Measurements from ENCODE around the gene GET3.
"Not testable (repeated sequence)": the region's sequence is repeated elsewhere in the genome, so short reads cannot be mapped to it uniquely, and the experiment has no call there.

Gene GET3

DNA sequence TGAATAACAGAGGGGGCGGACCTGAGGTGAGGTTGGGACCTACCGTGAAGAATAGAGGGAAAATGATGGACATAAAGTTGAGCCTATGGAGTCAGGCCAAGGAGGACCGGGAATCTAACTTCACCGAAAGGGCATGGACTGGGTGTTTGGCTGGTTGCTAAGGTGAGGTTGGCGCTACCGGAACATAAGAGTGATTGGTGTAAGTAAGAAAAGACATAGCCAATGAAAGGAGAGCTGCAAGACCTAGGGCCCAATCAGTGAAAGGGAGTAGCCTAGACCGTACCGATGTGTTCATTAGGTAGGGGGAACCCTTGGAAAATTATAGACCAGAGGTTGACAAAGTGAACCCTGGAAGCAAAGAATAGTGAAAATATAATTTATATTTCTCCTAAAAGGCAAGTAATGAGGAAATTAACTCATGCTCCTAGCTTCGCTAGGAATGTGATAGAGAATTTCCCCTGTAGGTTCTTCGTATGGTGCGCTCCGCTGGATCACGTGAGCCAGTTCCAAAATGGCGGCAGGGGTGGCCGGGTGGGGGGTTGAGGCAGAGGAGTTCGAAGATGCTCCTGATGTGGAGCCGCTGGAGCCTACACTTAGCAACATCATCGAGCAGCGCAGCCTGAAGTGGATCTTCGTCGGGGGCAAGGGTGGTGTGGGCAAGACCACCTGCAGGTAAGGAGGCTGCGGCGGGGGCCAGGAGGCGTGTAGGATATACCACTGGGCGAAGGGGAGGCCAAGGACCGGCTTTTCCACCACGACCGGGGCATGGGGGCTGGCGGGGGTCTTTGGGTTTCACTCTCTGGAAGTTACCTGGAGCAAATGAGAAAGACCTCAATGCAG lies at the start of gene GET3:
Gene GET3 (plus strand): TSS at position 503 of the 840 bp plus-strand sequence. CDS start 9 bp downstream, at position 512.
- DNase-seq, result peak; percentile 98

DNA sequence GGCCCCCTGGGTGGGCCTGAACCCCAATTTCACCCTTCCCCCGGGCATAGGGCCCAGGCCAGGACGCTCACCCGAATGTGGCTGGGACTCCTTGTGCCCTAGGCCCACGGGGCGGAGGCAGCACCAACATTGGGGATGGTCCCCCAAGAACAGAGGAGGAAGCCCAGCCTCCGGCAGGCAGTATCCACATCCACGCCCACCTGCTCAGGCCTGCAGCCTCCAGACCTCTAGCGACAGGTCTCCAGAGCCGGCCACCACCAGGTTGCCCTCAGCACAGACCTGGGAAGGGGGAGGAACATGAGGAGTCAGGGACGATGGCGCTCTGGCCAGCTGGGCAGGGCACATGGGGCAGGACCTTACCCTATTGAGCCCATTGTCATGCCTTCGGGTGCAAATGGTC lies 48.3 kb upstream of the GET3 start:
- no peak for DNase-seq

DNA sequence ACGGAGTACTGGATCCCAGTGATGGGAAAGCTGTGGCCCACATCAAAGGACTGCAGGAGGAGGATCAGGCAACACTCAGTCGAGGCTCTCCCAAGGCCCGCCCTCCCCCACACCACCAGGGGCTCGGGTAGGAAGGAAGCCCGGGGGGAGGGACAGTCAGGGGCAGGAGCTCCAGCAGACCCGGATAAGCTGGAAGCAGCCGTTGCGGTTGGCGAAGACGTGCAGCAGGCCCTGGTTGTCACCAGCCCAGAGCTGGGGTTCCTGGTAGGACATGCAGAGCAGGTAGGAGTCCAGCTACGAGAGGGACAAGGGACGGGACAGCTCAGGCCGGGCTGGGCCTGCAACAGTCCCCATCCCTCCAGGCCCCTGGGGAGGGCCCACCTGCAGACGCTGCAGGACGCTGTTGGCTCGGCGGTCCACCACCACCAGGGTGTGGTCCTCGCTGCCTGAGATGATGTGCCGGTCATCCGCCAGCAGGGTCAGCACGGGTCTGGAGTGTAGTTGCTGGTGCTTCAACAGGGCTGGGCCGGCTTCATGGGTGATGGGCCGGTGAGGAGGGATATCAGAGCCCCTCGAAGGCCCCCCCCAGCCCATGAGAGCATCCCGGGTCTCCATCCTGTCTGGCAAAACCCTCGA lies 47.6 kb upstream of the GET3 start:
- DNase-seq, result no peak

GRCh38 chr19:12692960-12693359 lies 44.3 kb upstream of the GET3 start:
- DNase-seq, result no peak

DNA sequence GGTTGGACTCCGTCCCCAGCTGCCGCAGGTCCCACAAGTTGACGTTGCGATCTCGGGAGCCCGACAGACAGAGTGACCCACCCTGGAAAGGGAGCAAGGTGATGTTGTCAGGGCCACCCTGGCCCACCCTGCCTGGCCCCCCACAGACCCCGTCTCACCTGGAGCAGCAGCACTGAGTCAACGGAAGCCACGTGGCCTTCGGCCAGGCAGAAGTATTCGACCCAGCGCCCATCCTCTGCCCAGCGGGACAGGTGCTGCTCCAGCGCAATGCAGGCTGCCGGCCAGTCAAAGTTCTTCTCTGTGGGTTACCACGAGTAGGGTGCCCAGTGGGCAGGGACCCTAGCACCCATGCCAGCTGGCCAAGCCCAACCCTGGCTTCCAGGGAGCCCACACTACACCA lies 42.7 kb upstream of the GET3 start:
- no peak for DNase-seq

DNA sequence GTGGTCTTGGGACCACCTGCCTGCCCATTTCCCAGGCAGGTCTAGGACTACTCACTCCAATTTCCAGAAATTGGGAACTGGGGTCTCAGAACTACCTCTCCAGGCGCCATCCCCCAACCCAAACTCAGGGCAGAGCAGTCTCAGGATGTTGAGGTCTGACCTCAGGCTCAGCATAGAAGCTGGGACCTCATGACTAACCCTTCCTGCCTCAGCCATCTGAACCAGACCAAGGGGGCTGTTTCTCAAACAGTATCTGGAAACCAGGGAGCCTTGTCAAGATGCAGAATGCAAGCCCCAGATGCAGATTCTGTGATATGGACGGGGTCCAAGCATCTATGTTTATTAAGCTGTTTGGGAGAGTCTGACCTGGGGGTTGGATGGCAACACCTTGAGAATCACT lies 42.2 kb upstream of the GET3 start:
- no peak for DNase-seq

GRCh38 chr19:12695514-12695913 lies 41.8 kb upstream of the GET3 start:
- DNase-seq, result no peak

- DNase-seq, result no peak
Measured at GRCh38 chr19:12695997-12696365, 41.3 kb upstream of the GET3 start.

DNA sequence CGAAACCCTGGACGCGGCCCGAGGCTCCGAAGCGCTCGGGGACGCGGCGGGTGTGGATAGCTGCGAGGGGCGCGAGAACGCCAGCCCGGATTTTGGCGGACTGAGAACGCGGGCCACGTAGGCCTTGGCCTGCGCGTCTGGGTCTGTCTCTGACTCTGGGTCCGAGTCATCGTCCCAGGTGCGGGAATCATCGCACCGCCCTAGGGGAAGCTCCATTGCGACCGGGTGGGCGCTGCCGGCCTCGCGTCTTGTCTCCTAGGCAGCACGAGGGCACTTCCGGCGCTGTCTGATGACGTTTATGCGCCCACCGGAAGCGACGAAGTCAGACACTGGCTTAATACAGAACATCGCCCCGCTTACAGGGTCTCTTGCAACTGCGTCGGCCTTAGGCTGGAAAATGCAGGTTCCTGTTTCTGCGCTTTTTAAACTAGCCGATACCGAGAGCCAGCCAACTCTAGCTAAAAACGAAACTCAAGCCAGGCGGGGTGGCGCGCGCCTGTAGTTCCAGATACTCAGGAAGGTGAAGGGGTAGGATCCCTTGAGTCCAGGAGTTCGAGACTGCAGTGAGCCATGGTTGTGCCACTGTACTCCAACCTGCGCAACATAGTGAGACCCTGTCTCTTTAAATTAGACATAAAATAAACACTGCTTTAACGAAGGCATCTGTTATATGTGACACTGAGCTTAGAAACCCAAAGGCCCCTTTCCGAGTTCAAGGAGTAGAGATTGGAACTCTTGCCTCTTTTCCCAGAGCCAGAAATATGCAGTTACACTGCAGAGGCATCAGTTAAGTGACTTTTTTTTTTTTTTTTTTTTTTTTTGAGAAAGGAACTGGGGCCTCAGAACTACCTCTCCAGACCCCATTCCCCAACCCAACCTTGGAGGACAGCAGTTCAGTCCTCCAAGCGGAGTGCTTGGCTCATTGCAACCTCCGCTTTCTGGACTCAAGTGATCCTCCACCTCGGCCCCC lies 40.6 kb upstream of the GET3 start, which contains the start of gene FBXW9:
Gene FBXW9 (minus strand): TSS at position 266 of the 970 bp plus-strand sequence. CDS start 50 bp downstream, at position 216.
- DNase-seq, result peak; percentile 71

DNA sequence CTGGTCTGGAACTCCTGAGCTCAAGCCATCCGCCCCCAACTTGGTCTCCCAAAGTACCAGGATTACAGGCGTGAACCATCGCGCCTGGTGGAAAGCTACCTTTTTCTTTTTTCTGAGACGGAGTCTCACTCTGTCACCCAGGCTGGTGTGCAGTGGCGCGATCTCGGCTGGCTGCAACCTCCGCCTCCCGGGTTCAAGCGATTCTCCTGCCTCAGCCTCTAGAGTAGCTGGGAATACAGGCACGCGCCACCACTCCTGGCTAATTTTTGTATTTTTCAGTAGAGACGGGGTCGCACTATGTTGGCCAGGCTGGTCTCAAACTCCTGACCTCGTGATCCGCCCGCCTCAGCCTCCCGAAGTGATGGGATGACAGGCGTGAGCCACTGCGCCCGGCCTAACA lies 39.9 kb upstream of the GET3 start:
- not testable (repeated sequence) for DNase-seq

- no peak for DNase-seq
Measured at GRCh38 chr19:12698138-12698537, 39.2 kb upstream of the GET3 start.

- no peak for DNase-seq
Measured at GRCh38 chr19:12701596-12702282, 35.6 kb upstream of the GET3 start.

DNA sequence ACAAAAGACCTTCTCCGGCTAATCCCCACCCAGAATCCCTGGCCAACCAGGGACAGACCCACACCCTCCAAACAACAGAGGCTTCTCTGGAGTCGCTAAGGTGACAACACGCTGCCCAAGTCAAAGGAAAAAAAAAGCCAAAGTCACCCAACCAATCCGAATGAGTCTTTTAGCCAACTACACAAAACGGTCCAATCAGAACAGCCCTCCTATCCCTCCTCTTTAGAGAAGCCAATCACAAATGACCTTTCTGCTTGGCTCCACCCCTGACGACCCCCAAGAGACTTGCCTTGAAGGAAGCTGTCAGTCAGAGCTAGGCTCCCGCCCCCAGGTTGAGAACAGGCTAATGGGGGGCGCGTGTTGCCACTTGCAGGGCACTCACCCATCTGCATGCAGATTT lies 34.3 kb upstream of the GET3 start:
- no peak for DNase-seq

DNA sequence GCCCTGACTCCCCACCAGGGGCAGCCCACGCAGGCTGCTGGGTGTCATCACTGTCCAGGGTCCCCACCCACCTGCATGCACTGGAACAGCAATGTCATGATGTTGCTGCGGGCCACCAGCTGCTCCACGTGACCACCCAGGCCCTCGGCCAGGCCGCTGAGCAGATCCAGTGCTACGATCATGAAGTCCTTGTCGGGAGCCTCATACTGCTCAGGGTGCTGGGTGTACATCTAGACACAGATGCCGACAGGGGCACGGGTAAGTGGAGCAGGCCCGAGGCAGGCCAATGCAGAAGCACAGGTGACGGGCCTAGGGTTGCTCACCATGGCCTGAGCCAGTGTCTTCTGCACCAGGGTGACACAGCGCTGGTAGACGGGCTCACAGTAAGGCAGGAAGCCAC lies 32.1 kb upstream of the GET3 start:
- no peak for DNase-seq

GRCh38 chr19:12705654-12706331 lies 31.5 kb upstream of the GET3 start:
- DNase-seq, result no peak

DNA sequence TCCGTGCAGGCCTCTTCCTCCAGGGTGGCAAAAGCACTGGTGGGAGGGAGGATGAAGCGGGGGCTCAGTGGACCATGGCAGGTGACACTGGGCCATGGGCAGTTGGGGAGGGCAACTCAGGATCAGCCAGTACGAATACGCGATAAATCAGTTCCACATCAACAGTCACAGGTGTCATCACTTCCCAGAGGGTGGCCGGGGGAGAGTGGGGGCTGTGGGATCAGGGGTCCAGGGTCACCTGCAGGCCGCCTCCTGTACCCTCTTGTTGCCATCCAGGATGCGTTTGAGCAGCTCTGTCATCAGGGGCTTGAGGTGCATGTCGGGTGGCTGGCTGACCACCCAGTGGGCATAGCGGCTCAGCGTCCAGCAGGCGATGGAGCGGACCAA lies 31.0 kb upstream of the GET3 start:
- no peak for DNase-seq

DNA sequence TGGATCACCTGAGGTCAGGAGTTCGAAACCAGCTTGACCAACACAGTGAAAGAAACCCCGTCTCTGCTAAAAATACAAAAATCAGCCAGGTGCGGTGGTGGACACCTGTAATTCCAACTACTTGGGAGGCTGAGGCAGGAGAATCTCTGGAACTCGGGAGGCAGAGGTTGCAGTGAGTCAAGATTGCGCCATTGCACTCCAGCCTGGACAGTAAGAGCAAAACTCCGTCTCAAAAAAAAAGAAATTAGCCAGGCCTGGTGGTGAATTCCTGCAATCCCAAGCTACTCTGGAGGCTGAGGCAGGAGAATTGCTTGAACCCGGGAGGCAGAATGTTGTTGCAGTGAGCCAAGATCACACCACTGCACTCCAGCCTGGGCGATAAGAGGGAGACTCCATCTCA lies 28.7 kb upstream of the GET3 start:
- DNase-seq, result no peak

GRCh38 chr19:12711187-12711586 lies 26.1 kb upstream of the GET3 start:
- no peak for DNase-seq

GRCh38 chr19:12712077-12712476 lies 25.2 kb upstream of the GET3 start:
- DNase-seq, result not testable (repeated sequence)

- not testable (repeated sequence) for DNase-seq
Measured at GRCh38 chr19:12713304-12713703, 24.0 kb upstream of the GET3 start.

DNA sequence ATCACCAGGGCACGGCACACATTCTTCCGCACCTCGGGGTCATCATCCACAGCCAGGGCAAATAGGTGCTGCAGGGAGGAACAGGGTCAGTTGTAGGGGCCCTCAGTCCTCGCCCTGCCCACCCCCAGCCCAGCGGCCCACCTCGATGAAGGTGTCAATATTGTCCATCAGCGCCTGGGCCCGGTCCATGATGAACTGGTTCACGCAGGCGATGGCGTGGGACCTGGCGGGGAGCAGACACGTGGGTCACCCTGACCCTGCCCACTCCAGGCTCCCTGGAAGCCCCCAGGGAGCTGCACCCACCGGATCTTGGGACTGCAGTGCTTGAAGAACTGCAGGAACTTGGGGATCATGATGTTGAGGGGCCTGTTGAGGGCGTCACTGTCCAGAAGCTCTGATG lies 22.2 kb upstream of the GET3 start:
- DNase-seq, result no peak

- no peak for DNase-seq
Measured at GRCh38 chr19:12715929-12716328, 21.4 kb upstream of the GET3 start.

Data from NCI-H748 treated with DMSO at 0.1 percent for 48 hours (cell line).